NK-92 (cell line): ENCODE data around the gene ZNF804B.

Source experiments
- DNase-seq: peaks from one replicate; lab custom pipeline; 2025; ENCODE audit not compliant: unreplicated experiment; lab: John Stamatoyannopoulos, UW

ZNF804B gene

DNA sequence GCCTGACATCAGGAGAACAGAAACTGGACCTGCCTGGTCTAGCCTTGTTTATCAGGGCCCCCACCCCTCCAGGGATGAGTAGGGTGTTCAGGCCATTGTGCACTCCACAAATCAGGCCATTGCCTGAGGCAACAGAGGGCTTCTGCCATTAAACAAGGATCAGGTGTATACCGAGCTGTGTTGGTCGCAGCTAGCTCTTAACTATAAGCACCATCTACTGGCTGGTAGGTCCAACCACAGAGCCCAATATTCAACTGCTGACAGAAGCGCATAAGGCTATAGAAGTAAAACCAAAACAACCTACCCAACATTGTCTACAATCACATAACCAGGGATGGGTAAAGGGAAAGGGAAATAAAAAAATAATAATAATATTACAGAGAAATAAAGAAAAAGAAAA is 487.7 kb downstream of the ZNF804B start:
- no peak for DNase-seq

DNA sequence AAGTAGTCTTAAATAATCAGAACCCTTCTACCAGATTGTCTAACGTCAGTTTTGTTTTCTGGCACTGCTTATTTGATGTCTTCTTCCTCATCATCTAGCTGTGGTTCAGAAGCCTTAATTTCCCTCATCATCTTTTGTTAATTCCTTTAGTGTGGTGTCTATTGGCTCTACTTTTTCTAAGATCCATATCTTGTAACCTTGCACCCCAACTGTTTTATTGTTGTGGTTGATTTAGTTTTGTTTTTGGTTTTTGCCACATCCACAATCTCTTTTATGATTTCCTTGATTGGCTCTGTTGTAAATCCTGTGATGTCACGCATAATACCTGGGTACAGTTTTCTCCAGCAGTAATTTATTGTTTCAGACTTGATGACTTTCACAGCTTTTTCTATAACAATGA is 499.6 kb downstream of the ZNF804B start:
- DNase-seq = no peak

DNA sequence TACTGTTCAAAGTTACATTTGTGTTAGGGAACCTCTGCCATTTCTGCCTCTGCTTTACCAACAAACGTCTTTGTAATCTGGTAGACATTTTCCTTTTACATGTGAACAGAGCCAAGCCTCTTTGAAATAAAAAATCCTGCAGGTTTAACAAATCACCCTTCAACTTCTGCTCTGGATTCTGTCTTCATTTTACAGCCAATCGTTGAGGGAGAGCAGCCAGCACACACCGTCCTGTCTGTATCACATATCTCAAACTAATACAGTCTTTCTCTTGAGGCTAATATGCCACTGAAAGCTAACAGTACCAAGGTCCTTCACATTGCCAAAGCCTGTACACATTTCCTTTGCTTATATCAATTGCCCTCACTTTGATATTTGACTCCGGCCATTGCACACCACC is 504.6 kb downstream of the ZNF804B start:
- no peak for DNase-seq

DNA sequence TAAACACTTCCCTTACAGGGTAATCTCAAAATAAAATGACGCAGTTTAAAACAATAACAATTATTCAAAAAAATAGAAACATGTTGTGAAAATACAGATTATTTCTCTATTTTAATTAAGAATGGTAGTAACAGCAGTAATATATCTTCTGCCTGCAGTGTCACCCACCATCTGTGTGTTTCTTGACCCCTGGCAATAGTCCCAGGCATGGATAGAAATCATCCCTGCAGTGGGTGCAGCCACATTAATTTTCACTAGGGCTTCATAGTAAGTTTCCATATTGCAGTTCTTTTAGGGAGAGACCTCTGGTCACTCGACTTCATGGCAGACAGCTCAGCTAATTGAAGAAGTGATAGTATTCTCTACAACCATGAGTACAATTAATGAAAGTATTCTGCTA is 506.1 kb downstream of the ZNF804B start:
- DNase-seq = no peak

DNA sequence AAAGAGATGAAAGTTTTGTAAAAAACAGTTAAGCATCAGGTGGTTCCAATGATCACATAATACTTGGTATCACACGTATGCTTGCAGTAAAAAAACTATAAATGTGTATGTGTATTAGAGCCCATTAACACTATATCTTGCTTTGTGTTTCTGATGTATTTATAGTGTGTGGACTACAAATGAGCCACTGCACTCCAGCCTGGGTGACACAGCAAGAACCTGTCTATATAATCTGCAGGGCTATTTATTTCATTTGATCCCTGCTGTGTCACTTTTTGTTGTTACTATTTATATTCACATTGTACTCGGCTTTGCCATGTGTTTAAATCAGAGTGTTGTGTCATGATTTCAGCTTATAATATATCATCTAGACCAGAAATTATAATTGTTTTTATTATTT is 523.8 kb downstream of the ZNF804B start:
- DNase-seq = no peak

DNA sequence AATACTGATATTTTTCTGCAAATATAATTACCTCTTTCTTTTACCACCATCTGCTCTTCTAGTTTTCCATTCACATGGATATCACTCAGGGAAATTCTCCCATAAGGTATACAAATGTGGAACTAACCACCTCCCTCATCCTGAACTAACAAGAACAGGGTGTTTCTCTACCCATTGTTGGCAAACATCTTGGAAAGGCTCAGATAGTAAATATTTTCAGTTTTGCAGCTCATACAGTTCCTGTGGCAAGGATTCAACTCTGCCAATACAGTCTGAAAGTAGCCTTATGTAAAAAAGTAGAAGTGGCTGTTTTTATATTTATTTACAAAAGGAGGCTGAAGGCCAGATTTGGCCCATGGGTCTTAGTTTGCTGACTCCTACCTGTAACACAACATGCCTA is 549.0 kb downstream of the ZNF804B start:
- no peak for DNase-seq

DNA sequence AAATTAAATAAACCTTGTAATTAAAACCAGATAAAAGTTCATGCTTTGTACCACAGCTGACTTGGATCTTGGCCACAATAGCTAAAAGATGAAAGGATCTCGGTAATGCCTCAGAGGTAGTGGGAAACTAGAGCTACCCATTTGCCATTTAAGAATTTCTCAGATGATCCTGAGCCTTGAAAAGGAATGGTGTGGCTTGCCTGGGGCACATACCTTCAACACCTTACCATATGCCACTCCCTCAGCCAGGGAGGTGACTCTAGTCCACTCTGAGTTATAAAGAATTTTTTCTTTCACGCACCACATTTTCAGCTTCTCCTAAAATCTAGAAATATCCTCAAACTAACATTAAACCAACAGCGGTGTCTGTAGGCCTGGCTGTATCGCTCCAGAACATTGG is 552.4 kb downstream of the ZNF804B start:
- no peak for DNase-seq

DNA sequence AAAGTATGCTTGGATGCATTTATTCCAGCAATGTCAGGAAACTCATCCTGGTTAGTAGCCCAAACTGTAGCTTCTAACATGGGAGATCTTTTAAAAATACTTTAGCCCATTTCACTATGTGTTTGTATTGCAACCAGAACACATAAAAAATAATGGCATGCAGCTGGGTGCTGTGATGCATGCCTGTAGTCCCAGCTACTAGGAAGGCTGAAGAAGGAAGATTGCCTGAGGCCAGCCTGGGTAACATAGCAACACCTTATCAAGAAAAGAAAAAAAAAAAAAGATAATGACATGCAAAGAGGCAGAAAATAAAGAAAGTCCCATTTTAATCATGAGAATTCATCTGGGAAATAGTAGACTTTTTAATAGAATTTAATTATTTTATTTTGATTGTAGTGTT is 553.1 kb downstream of the ZNF804B start:
- no peak for DNase-seq

DNA sequence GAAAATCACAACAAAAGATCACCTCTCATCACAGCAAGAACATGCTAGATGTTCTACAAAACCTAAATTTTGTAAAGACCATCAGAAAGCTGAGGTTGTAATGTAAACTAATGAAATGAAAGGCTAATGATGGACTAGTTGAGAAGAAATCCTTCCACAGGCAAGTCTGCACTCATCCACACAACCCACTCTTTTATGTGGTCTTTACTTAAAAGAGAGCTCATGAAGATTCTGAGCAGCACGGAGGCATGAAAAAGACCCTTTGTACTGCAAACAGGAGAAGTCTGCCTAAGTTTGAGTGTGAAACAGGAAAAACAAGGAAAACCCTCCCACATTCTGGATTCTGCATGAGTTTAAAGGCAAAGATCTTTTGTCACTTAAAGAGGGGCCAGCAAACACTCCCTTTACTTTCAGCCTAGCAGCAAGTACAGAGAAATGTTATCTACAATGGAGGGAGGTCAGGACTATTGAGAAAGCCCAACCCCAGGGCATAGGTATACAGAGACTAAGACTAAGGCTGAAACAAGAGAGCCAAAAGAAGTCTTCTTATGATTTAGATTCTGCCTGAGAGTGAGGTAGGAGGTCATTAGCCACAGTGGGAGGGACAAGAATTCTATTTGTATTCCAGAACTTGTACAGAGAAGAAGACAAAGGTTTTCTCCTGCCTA is 557.2 kb downstream of the ZNF804B start:
- DNase-seq = no peak

DNA sequence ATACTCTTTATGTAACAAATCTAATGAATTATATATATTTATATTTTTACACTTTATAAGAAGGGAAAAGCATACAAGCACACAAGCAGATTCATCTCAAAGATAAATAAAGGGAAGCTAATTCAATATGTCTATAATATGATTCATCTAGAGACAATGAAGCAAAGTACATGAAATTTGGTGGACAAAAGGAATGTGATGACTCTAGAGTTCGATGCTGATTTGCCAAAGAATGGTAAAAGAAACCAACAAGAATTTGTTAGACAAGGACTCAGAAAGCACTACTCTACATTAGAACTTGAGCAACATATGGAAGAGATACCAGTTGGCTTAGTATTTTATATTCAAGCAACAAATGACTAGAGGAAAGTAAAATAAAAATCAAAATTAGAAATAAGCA is 572.5 kb downstream of the ZNF804B start:
- DNase-seq = no peak

DNA sequence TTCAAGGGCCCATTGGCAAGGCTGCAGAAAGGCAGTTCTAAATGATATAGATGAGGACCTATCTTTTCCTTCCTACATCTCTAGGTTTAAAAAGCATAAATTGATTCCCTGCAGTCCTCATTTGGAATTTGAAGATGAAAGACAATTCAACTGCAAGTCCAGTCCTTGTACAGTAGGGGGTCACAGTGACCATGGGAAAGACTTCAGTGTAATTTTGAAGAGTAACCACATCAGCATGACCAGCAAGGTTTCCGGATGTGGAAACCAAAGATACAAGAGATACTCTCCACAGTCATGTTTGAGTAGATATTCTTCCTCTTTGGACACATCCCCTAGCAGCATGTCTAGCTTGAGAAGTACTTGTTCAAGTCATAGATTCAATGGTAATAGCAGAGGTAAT is 575.3 kb downstream of the ZNF804B start:
- DNase-seq = no peak

DNA sequence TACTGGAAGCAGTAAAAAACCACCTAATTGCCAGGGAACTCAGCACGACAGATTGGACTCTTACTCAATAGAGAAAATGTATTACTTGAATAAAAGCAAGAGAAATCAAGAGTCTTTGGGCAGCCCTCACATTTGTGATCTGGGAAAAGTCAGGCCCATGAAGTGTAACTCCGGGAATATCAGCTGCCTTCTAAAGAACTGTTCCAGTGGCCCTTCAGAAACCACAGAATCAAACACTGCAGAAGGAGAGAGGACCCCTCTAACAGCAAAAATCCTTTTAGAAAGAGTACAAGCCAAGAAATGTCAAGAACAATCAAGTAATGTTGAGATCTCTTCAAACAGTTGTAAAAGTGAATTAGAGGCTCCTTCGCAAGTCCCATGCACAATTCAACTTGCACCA is 576.0 kb downstream of the ZNF804B start:
- DNase-seq = no peak

DNA sequence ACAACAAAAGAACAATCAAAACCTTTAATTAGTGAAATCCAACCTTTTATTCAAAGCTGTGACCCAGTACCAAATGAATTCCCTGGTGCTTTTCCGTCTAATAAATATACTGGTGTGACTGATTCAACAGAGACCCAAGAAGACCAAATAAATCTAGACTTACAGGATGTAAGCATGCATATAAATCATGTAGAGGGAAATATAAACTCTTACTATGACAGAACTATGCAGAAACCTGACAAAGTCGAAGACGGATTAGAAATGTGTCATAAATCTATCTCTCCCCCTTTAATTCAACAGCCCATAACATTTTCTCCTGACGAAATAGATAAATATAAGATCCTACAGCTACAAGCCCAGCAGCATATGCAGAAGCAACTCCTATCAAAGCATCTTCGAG is 576.6 kb downstream of the ZNF804B start:
- DNase-seq = no peak

DNA sequence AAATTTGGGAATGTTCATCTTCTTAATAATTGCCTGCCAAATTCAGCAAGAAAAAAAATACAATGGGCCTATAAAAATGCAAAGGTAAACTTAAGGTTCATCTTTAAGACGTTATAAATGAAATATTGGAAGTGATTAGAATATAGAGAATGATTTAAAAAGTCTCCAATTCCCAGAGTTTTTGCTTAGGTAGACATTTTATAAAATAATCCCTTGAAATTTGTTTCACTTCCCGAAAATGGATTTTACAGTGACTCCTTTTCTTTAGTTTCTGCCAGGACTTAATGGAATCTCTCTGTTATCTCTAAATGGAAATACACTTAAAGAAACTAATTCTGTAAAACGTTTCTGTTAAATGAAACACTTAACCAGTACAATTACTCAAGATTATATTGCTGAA is 580.2 kb downstream of the ZNF804B start:
- DNase-seq = no peak

DNA sequence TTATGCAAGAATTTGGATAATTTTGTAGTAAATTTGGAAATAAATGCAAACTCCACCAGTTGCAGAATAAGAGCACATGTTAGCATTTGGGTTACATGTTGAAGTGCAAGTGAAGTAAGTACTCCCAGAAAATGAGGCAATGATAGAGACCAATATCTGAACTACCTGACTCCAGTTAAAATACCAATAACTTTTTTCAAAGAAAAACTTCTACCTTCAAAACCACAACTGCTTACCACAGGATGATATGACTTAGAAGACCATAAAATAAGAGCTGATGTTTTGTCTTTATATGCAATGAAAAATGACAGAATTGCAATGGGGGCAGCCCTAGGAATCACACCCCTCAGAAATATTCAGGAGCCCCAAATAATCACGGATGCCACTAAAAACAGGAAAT is 597.6 kb downstream of the ZNF804B start:
- DNase-seq = no peak

DNA sequence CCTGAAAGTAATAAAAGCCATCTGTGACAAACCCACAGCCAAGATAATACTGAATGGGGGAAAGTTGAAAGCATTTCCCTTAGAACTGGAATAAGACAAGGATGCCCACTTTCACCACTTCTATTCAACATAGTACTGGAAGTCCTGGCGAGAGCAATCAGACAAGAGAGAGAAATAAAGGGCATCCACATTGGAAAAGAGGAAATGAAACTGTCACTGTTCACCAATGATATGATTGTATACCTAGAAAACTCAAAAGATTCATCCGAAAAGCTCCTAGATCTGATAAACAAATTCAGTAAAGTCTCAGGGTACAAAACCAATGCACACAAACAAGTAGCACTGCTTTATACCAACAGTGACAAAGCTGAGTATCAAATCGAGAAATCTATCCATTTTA is 617.7 kb downstream of the ZNF804B start:
- DNase-seq = no peak

DNA sequence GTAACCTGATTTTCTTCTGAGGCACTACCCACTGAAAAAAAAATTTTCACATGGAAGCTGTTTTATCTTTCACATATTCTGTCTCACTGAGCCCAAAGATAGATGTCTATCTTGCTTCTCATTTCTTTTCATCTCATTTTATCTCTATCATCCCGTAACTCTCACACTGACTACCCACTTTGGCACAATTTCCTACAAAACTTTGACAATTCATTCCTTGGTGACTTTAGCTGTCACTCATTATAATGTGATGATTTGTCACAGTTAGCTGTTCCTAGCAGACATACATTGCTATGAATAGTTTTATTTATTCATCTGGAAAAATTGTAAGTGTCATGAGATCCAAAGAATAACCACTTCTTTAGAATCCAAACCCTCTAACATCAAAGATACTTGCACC is 625.9 kb downstream of the ZNF804B start:
- DNase-seq = no peak
